HG03520 (cell line): ENCODE results near the gene PPFIBP2.

ENCODE experiments used
- ATAC-seq: cut with Tn5 transposase; IDR thresholded peaks from one replicate; pipeline ENCODE4 v1.9.1; 2021; ENCODE audit warnings: mild to moderate bottlenecking, moderate library complexity; ENCODE audit not compliant: unreplicated experiment

Gene PPFIBP2

GRCh38 chr11:7621090-7621489 lies 107.3 kb downstream of the PPFIBP2 start:
- no peak for ATAC-seq

GRCh38 chr11:7621554-7621953 lies 107.8 kb downstream of the PPFIBP2 start:
- no peak for ATAC-seq

GRCh38 chr11:7622721-7623120 lies 108.9 kb downstream of the PPFIBP2 start:
- no peak for ATAC-seq

- no peak for ATAC-seq
Measured at GRCh38 chr11:7628660-7629059, 114.9 kb downstream of the PPFIBP2 start.

GRCh38 chr11:7630002-7630401 lies 116.2 kb downstream of the PPFIBP2 start:
- ATAC-seq: no peak

GRCh38 chr11:7632211-7632610 lies 118.4 kb downstream of the PPFIBP2 start:
- ATAC-seq: no peak

GRCh38 chr11:7635137-7635536 lies 121.3 kb downstream of the PPFIBP2 start:
- no peak for ATAC-seq

- ATAC-seq: no peak
Measured at GRCh38 chr11:7635708-7636107, 121.9 kb downstream of the PPFIBP2 start.

- ATAC-seq: no peak
Measured at GRCh38 chr11:7636350-7636749, 122.6 kb downstream of the PPFIBP2 start.

GRCh38 chr11:7637447-7638157 lies 123.8 kb downstream of the PPFIBP2 start:
- no peak for ATAC-seq

- ATAC-seq: no peak
Measured at GRCh38 chr11:7638710-7639642, 125.2 kb downstream of the PPFIBP2 start.

GRCh38 chr11:7639643-7640025 lies 125.8 kb downstream of the PPFIBP2 start:
- ATAC-seq: no peak

- ATAC-seq: no peak
Measured at GRCh38 chr11:7640816-7641215, 127.0 kb downstream of the PPFIBP2 start.

GRCh38 chr11:7642747-7643146 lies 128.9 kb downstream of the PPFIBP2 start:
- no peak for ATAC-seq

GRCh38 chr11:7643314-7643713 lies 129.5 kb downstream of the PPFIBP2 start:
- ATAC-seq: no peak

- ATAC-seq: no peak
Measured at GRCh38 chr11:7645206-7645605, 131.4 kb downstream of the PPFIBP2 start.

GRCh38 chr11:7646866-7647265 lies 133.1 kb downstream of the PPFIBP2 start:
- ATAC-seq: no peak

- no peak for ATAC-seq
Measured at GRCh38 chr11:7648264-7648663, 134.5 kb downstream of the PPFIBP2 start.

- ATAC-seq: no peak
Measured at GRCh38 chr11:7651140-7651551, 137.3 kb downstream of the PPFIBP2 start.

- ATAC-seq: no peak
Measured at GRCh38 chr11:7651700-7652099, 137.9 kb downstream of the PPFIBP2 start.

- no peak for ATAC-seq
Measured at GRCh38 chr11:7654195-7654705, 140.5 kb downstream of the PPFIBP2 start.
